Sigmoid colon (tissue), 7 donors: Measurements from ENCODE around the gene MCHR2. TPM values are rescaled to one million over a fixed set of nuclear protein-coding genes. Genes with fewer than 3 reads are reported as not detected.
"Not testable (repeated sequence)": the region's sequence is repeated elsewhere in the genome, so short reads cannot be mapped to it uniquely, and the experiment has no call there.

Source experiments
- DNase-seq: peaks from one replicate; pipeline ENCODE4 v3.0.0-alpha.2; 2019
- H3K27ac ChIP-seq, 4 donors: fragments of 200-600 bp; sonication (generic); one replicate each; pipeline ENCODE4 v1.5.1; 2016 to 2019; ENCODE audit warnings: mild to moderate bottlenecking in 1 of 4
- H3K27me3 ChIP-seq, 3 donors: fragments of 200-600 bp; sonication (generic); one replicate each; pipeline ENCODE4 v1.5.1; 2019; ENCODE audit warnings: mild to moderate bottlenecking in 1 of 3
- H3K36me3 ChIP-seq, 4 donors: fragments of 200-600 bp; sonication (generic); one replicate each; pipeline ENCODE4 v1.5.1; 2016 to 2019
- H3K4me1 ChIP-seq, 4 donors: fragments of 200-600 bp; sonication (generic); one replicate each; pipeline ENCODE4 v1.5.1; 2017 to 2019
- H3K4me3 ChIP-seq, 4 donors: fragments of 200-600 bp; sonication (generic); one replicate each; pipeline ENCODE4 v1.5.1; 2017 to 2019; ENCODE audit warnings: mild to moderate bottlenecking in 2 of 4, moderate library complexity in 1 of 4
- H3K9me3 ChIP-seq, 4 donors: fragments of 200-600 bp in 3 of 4; sonication (generic) in 3 of 4; one replicate each; pipeline versions ENCODE4 v1.5.1 to v1.6.1; 2013 to 2019
- EP300 ChIP-seq, 4 donors: sonication (generic); formaldehyde crosslinking; IDR thresholded peaks; one replicate each; pipeline ENCODE4 v1.6.1; 2017; ENCODE audit warnings: antibody characterized with exemption in 4 of 4
- POLR2A ChIP-seq, 2 donors: fragments of 450-650 bp; IDR thresholded peaks; one replicate each; pipeline ENCODE4 v1.6.1; 2016; ENCODE audit warnings: antibody characterized with exemption in 2 of 2, mild to moderate bottlenecking in 2 of 2, moderate library complexity in 2 of 2
- POLR2AphosphoS5 ChIP-seq, 4 donors: sonication (generic); formaldehyde crosslinking; IDR thresholded peaks; one replicate each; pipeline ENCODE4 v1.6.1; 2017; ENCODE audit warnings: antibody characterized with exemption in 4 of 4
- WGBS, 2 donors: extraction: QIAGEN DNeasy Blood & Tissue Kit; methylation state at CpG; one replicate each; pipeline ENCODE4 v1.1.7; 2013; 5-methylcytosine and 5-hydroxymethylcytosine counted together
- intact Hi-C: fragments of 100-400 bp; cut with DNase I; formaldehyde crosslinking; loops from one replicate; pipeline ENCODE4 v1.15.1; 2023
- polyA plus RNA-seq, 3 donors: library from polyadenylated mRNA; stranded (reverse); fragments of 200-250 nt; gene quantifications; one replicate each; pipeline ENCODE4 v1.2.3, GENCODE V29; 2013
- total RNA-seq, 4 donors: library from RNA; depleted of rRNA; stranded (reverse); fragments of >200 nt; gene quantifications; one replicate each; pipeline ENCODE4 v1.1.0, GENCODE V29; 2016
- TF ChIP-seq, protein P1 (sequence below), 4 experiments: fragments of 450-650 bp in 3 of 4; fragments of 200-600 bp in 1 of 4; IDR thresholded peaks; one replicate each; pipeline ENCODE4 v1.5.1; 2016 to 2019; ENCODE audit warnings: antibody characterized with exemption in 4 of 4, mild to moderate bottlenecking in 3 of 4, moderate library complexity in 2 of 4
- donor health status: healthy with polysubstance abuse.
- donor health status: Bipolar disorder and iron deficiency.
- donor health status: healthy.

The MCHR2 gene, protein sequence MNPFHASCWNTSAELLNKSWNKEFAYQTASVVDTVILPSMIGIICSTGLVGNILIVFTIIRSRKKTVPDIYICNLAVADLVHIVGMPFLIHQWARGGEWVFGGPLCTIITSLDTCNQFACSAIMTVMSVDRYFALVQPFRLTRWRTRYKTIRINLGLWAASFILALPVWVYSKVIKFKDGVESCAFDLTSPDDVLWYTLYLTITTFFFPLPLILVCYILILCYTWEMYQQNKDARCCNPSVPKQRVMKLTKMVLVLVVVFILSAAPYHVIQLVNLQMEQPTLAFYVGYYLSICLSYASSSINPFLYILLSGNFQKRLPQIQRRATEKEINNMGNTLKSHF
- total RNA-seq (under 1 TPM in 2 of 4 donors, not detected in 2; 0.33 to 0.36 TPM), polyA plus RNA-seq (not detected)

DNA sequence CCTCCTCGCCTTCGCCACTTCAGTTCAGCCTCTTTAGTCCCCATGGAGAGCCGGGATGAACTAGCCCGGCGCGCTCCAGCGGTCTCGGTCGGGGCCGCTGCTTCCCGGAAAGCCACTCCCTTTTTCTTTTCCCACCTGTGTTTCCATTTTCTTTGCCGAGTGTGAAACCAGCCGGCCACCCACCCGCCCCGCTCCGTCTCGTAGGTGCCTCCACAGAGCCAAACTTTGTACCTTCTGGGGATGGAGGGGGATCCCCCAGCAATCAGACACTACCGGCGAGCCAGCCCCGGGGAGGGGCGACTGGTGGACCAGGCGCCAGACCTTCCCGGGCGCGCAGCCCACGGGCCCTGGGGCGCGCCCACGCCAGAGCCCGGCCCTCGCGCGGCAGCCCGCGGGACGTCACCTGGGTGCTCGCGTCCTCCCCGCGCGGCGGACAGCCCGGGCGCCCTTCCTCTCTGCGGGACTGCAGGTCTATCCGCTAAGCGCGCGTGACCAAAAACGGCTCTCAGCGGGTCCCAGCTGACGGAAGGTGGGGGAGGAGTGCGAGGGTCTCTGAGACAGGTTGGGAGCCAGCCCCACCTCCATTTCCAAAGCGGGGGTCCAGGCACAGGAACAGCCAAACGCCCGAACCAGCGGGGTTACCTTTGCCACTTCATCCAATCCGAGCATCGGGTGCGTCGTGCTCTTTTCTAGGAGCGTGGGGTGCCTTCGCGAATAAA, at the start of gene MCHR2:
Gene MCHR2, minus strand, starts transcription at position 691 of the 719 bp plus-strand sequence. CDS start 38,076 bp downstream, outside the sequence.
- intact Hi-C loops: no loop called here
- H3K4me1 ChIP-seq: peaks cover 0 to 10% (median 0%) of the 10 kb centered on the region in 4 donors
- whole genome bisulfite sequencing, 2 donors: 5 to 15% methylated on average over 64 of the region's 64 CpGs
- peak within 1 kb of the TSS in 2 of 4 donors; percentile 21 to 25 for H3K4me3 ChIP-seq
- H3K27me3 ChIP-seq: peaks cover 4 to 53% (median 19%) of the 10 kb centered on the region in 3 donors
- no peak within 1 kb of the TSS for H3K27ac ChIP-seq
- H3K36me3 ChIP-seq: no peaks in the 10 kb centered on the region
- H3K9me3 ChIP-seq: no peaks in the 10 kb centered on the region
- no peak for DNase-seq
- TF ChIP-seq, protein P1, sequence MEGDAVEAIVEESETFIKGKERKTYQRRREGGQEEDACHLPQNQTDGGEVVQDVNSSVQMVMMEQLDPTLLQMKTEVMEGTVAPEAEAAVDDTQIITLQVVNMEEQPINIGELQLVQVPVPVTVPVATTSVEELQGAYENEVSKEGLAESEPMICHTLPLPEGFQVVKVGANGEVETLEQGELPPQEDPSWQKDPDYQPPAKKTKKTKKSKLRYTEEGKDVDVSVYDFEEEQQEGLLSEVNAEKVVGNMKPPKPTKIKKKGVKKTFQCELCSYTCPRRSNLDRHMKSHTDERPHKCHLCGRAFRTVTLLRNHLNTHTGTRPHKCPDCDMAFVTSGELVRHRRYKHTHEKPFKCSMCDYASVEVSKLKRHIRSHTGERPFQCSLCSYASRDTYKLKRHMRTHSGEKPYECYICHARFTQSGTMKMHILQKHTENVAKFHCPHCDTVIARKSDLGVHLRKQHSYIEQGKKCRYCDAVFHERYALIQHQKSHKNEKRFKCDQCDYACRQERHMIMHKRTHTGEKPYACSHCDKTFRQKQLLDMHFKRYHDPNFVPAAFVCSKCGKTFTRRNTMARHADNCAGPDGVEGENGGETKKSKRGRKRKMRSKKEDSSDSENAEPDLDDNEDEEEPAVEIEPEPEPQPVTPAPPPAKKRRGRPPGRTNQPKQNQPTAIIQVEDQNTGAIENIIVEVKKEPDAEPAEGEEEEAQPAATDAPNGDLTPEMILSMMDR (IDR thresholded peaks at IDR 0.05): no peak

DNA sequence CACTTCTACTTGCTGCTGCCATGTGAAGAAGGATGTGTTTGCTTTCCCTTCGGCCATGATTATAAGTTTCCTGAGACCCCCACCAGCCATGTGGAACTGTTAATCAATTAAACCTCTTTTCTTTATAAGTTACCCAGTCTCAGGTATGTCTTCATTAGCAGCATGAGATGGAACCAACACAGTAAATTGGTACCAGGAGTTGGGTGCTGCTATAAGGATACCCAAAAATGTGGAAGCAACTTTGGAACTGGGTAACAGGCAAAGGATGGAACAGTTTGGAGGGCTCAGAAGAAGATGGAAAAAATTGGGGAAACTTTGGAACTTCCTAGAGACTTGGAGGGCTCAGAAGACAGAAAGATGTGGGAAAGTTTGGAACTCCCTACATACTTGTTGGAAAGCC, 44.5 kb upstream of the MCHR2 start:
- intact Hi-C loops, H3K9me3 ChIP-seq, H3K27ac ChIP-seq, H3K36me3 ChIP-seq, H3K4me1 ChIP-seq, DNase-seq, H3K27me3 ChIP-seq, H3K4me3 ChIP-seq: not testable (repeated sequence)
- WGBS, 2 donors: 40 to 91% methylated on average over 1 of the region's 1 CpG

DNA sequence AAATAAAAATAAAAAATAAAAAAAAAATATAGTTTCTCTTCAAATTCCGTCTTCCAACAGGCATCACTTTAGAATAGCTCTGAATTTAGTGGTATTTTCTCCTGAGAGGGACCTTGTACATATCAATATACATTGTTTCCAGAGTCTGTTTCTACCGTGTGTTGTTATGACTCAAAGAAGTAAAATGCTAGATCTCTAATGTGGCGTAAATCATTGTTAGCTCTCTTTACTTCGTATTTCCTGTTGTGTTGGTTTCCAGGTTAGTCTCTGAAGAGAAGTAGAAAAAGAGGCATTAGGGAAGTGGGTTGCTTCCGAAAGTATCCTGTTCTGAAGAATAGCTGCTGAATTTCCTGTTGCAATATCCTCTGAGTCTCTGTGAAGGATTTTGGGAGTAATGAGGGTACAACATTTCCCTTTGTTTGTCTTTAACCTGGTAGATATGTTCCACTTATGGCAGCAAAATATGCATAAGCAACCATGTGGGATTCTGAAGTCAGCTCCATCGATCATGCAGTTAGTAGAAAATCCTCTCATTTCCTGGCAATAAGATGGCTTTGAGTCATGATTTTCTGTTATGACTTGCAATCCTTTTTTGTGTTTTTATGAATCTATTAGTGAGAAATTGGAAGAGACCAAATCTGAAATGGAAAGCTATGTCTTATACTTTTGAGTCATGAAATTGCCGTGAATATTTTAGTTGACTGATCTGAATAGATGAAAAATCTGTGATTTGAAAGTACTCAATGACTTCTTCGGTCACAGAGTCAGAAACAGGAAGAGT, 42.0 kb upstream of the MCHR2 start:
- Histone ChIP-seq H3K27me3 (no peaks in the 10 kb centered on the region), H3K36me3 (no peaks in the 10 kb centered on the region), H3K4me3 (no peak overlapping the region), H3K27ac (no peak overlapping the region), H3K4me1 (no peaks in the 10 kb centered on the region), H3K9me3 (peaks cover 0 to 6% (median 0%) of the 10 kb centered on the region in 4 donors)
- no peak for TF ChIP-seq EP300 (IDR thresholded peaks at IDR 0.05)
- TF ChIP-seq, protein P1 (IDR thresholded peaks at IDR 0.05): no peak
- no peak for TF ChIP-seq POLR2AphosphoS5 (IDR thresholded peaks at IDR 0.05)
- TF ChIP-seq POLR2A (IDR thresholded peaks at IDR 0.05): no peak
- no peak for DNase-seq
- 64 to 74% methylated on average over 8 of the region's 8 CpGs for WGBS, 2 donors
- intact Hi-C loops: no loop called here

DNA sequence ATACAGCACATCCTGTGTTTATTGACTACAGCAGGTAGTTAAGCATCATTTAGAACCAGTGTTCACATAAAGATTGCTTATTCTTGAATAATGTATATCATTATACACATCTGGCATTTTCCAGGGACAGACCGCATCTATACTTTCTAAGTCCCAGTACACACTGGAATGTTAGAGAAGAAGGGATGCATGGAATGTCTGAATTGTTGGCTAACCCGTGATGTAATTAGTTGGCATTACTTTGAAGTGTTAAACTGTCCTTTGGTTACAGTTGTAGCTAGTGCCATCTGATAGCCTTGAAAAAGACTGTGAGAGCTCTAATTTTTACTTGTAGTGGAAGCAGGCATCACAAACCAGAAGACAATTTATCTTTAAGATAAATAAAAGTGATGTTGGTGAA, 29.8 kb upstream of the MCHR2 start:
- H3K9me3 ChIP-seq: no peaks in the 10 kb centered on the region
- TF ChIP-seq, protein P1 (IDR thresholded peaks at IDR 0.05): no peak
- no peak for TF ChIP-seq EP300 (IDR thresholded peaks at IDR 0.05)
- no peak for TF ChIP-seq POLR2A (IDR thresholded peaks at IDR 0.05)
- TF ChIP-seq POLR2AphosphoS5 (IDR thresholded peaks at IDR 0.05): no peak
- H3K27ac ChIP-seq: no peak overlapping the region
- intact Hi-C loops: no loop called here
- no peaks in the 10 kb centered on the region for H3K36me3 ChIP-seq
- no peaks in the 10 kb centered on the region for H3K27me3 ChIP-seq
- DNase-seq: no peak
- WGBS, 2 donors: 67 to 75% methylated on average over 2 of the region's 2 CpGs
- no peaks in the 10 kb centered on the region for H3K4me1 ChIP-seq
- no peak overlapping the region for H3K4me3 ChIP-seq

DNA sequence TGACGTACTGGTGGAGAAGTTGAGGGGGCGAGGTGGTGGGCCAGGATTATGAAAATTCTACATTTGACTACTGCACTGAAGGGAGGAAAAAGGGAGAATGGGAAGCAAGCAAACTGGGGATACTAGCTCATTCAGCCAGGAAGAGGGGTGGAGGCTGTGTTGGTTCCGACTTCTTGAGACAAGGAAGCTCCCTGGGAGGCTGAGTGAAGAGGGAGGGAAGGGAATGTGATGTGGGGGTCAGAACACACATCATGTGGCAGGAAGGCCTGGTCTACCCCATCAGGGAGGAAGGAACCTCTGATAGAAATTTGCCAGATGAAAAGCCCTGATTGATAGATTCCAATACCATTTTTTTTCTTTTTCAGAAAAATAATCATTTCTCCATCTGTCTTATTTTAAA, 28.8 kb upstream of the MCHR2 start:
- DNase-seq: no peak
- 75 to 85% methylated on average over 3 of the region's 3 CpGs for WGBS, 2 donors
- Histone ChIP-seq H3K4me3 (no peak overlapping the region), H3K36me3 (no peaks in the 10 kb centered on the region), H3K27me3 (no peaks in the 10 kb centered on the region), H3K27ac (no peak overlapping the region), H3K9me3 (no peaks in the 10 kb centered on the region), H3K4me1 (no peaks in the 10 kb centered on the region)
- intact Hi-C loops: no loop called here
- TF ChIP-seq POLR2A (IDR thresholded peaks at IDR 0.05) (no peak), EP300 (IDR thresholded peaks at IDR 0.05) (no peak), POLR2AphosphoS5 (IDR thresholded peaks at IDR 0.05) (no peak)
- TF ChIP-seq, protein P1 (IDR thresholded peaks at IDR 0.05): no peak
